Endothelial cell of umbilical vein (primary cell): ENCODE measurements around the gene HOXA13.
A peak's percentile ranks its signal among the peaks of the same experiment; 100 is the strongest.

Experiments used
- EZH2 ChIP-seq: IDR thresholded peaks from 2 replicates; pipeline ENCODE4 v1.6.1; 2012; ENCODE audit warnings: borderline replicate concordance, low read depth, mild to moderate bottlenecking, moderate library complexity, low read length, inconsistent platforms; ENCODE audit not compliant: severe bottlenecking
- FOS ChIP-seq: IDR thresholded peaks from 2 replicates; pipeline ENCODE4 v1.6.1; 2011; ENCODE audit warnings: mild to moderate bottlenecking, low read length, moderate library complexity, borderline replicate concordance; ENCODE audit not compliant: insufficient read depth
- GATA2 ChIP-seq: IDR thresholded peaks from 2 replicates; pipeline ENCODE4 v1.7.0; 2011; ENCODE audit warnings: low read depth, mild to moderate bottlenecking, moderate library complexity, mixed read lengths, low read length; ENCODE audit not compliant: insufficient read length, insufficient read depth
- MAX ChIP-seq: IDR thresholded peaks from 2 replicates; pipeline ENCODE4 v1.6.1; 2011; ENCODE audit not compliant: insufficient read depth, insufficient read length
- MYC ChIP-seq: IDR thresholded peaks from one replicate; pipeline ENCODE4 v1.6.1; 2011; ENCODE audit warnings: mild to moderate bottlenecking, low read depth, low read length
- POLR2A ChIP-seq: IDR thresholded peaks from 2 replicates; pipeline ENCODE4 v1.6.1; 2012; ENCODE audit warnings: low read depth, mild to moderate bottlenecking, control low read depth, low read length
- POLR2AphosphoS5 ChIP-seq: IDR thresholded peaks from 2 replicates; pipeline ENCODE4 v1.6.1; 2012; ENCODE audit warnings: low read depth, mild to moderate bottlenecking, control low read depth, low read length, moderate library complexity; ENCODE audit not compliant: insufficient read depth
- TF ChIP-seq, protein P1 (sequence below), 2 donors: IDR thresholded peaks; 1 replicate in 1 of 2; 2 replicates in 1 of 2; pipeline ENCODE4 v1.5.1; 2011; ENCODE audit warnings: low read length in 2 of 2, mild to moderate bottlenecking in 2 of 2, moderate library complexity in 2 of 2, control low read depth in 1 of 2, inconsistent platforms in 1 of 2, low read depth in 1 of 2; ENCODE audit not compliant: insufficient read depth in 1 of 2; ENCODE audit errors: extremely low read depth in 1 of 2

DNA sequence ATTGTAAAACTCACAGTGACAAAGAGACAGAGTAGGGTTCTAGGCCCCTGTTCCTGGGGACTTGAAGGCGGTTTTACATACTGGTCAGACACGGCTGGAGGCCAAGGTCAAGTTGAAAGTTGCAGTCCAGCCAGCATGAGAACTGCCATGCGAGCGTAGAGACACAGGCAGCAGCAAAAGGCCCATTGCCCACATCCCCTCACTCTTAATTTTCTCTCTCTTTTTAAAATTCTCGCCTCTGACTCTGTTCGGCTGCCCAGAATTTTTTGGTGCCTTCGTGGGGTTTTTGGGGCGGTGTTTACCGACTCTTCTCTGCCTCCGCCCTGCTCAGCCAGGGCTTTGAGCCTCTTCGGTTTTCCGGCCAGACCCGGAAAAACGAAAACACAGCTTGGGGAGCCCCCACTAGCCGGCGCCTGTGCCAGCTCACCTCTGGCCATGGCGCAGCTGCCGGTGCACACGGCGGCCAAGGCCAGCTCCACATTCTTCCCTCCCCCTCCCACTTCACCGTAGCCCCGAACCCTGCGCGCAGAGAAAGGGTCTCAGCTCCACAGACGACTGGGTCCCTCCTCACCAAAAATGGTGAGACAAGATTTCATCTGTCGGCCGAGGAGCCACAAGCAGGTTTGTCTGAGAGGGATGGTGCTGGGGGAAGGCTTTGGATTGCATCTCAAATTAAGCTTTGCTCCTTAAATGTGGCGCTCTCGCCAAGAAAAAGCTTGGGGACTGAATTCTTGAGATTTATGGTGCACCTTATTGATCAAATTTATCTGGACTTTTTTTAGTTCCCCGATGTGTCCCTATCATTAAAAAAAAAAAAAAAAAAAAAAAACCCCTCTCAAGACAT, 2.3 kb upstream of the HOXA13 start:
- TF ChIP-seq, protein P1, sequence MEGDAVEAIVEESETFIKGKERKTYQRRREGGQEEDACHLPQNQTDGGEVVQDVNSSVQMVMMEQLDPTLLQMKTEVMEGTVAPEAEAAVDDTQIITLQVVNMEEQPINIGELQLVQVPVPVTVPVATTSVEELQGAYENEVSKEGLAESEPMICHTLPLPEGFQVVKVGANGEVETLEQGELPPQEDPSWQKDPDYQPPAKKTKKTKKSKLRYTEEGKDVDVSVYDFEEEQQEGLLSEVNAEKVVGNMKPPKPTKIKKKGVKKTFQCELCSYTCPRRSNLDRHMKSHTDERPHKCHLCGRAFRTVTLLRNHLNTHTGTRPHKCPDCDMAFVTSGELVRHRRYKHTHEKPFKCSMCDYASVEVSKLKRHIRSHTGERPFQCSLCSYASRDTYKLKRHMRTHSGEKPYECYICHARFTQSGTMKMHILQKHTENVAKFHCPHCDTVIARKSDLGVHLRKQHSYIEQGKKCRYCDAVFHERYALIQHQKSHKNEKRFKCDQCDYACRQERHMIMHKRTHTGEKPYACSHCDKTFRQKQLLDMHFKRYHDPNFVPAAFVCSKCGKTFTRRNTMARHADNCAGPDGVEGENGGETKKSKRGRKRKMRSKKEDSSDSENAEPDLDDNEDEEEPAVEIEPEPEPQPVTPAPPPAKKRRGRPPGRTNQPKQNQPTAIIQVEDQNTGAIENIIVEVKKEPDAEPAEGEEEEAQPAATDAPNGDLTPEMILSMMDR (IDR thresholded peaks at IDR 0.05; ENCODE audit: extremely low read depth in 1 of 2, insufficient read depth in 1 of 2, low read depth in 1 of 2, low read length in 2 of 2), result no peak
- TF ChIP-seq GATA2 (no peak), MAX (no peak), POLR2A (no peak), POLR2AphosphoS5 (no peak), FOS (no peak), EZH2 (peak; percentile 2), MYC (no peak)
